AG04450 (cell line): Measurements from ENCODE around the gene CD1D. TPM values are rescaled to one million over a fixed set of nuclear protein-coding genes. Genes with fewer than 3 reads are reported as not detected.

Experiments
- CTCF ChIA-PET: fragments of 300-600, 350-600 bp; formaldehyde crosslinking; extraction: SDS; loops from one replicate; lab custom pipeline; 2022; ENCODE audit warnings: antibody characterized with exemption, inconsistent platforms; lab: Charles Lee
- POLR2A ChIA-PET: fragments of 350-600 bp; formaldehyde crosslinking; extraction: SDS; loops from one replicate; lab custom pipeline; 2021; ENCODE audit warnings: antibody characterized with exemption, inconsistent platforms; lab: Yijun Ruan, JAX
- DNase-seq: peaks from one replicate; pipeline ENCODE4 v3.0.0-alpha.2; 2011; ENCODE audit warnings: low read depth, low spot score
- H3K27ac ChIP-seq: one replicate; pipeline ENCODE4 v1.5.1; 2012; ENCODE audit warnings: low read depth, low read length, control low read depth
- H3K27me3 ChIP-seq: one replicate; pipeline ENCODE4 v1.6.0; 2012; ENCODE audit warnings: low read length; ENCODE audit not compliant: control insufficient read depth, insufficient read depth
- H3K4me3 ChIP-seq: 2 replicates; pipeline ENCODE4 v1.5.1; 2011; ENCODE audit warnings: mild to moderate bottlenecking, low read depth, low read length, control low read depth
- H3K9me3 ChIP-seq: 2 replicates; pipeline ENCODE4 v1.5.1; 2012; ENCODE audit warnings: low read length; ENCODE audit not compliant: control insufficient read depth, insufficient read depth
- polyA plus RNA-seq: library from polyadenylated mRNA; depleted of rRNA; stranded (reverse); fragments of >200 nt; gene quantifications from 2 replicates; pipeline ENCODE4 v1.2.3, GENCODE V29; 2011
- TF ChIP-seq, protein P1 (sequence below): IDR thresholded peaks from 2 replicates; pipeline ENCODE4 v1.5.1; 2011; ENCODE audit warnings: low read depth, low read length, control low read depth, inconsistent platforms

Gene CD1D
- polyA plus RNA-seq, 1 experiment, result not detected

- no peak for DNase-seq
- CTCF ChIA-PET, result interaction anchor here (0.6 kb wide), 1 partner anchor 24 kb away, joined by 3 read pairs; no protein-coding TSS in a partner anchor
- H3K9me3 ChIP-seq, result no peaks in the 10 kb centered on the region; the same call in 1 of the 2 replicates
- H3K4me3 ChIP-seq, result no peak overlapping the region
- TF ChIP-seq, protein P1, sequence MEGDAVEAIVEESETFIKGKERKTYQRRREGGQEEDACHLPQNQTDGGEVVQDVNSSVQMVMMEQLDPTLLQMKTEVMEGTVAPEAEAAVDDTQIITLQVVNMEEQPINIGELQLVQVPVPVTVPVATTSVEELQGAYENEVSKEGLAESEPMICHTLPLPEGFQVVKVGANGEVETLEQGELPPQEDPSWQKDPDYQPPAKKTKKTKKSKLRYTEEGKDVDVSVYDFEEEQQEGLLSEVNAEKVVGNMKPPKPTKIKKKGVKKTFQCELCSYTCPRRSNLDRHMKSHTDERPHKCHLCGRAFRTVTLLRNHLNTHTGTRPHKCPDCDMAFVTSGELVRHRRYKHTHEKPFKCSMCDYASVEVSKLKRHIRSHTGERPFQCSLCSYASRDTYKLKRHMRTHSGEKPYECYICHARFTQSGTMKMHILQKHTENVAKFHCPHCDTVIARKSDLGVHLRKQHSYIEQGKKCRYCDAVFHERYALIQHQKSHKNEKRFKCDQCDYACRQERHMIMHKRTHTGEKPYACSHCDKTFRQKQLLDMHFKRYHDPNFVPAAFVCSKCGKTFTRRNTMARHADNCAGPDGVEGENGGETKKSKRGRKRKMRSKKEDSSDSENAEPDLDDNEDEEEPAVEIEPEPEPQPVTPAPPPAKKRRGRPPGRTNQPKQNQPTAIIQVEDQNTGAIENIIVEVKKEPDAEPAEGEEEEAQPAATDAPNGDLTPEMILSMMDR, result no peak
- POLR2A ChIA-PET, result no interaction called here
- H3K27me3 ChIP-seq, result peaks cover 44% of the 10 kb centered on the region
- H3K27ac ChIP-seq, result no peak overlapping the region
Measured at GRCh38 chr1:158179301-158180041, 1.2 kb upstream of the CD1D start.

- Histone ChIP-seq H3K27ac (no peak overlapping the region), H3K4me3 (no peak overlapping the region), H3K27me3 (peaks cover 43% of the 10 kb centered on the region), H3K9me3 (no peaks in the 10 kb centered on the region; the same call in 1 of the 2 replicates)
- CTCF ChIA-PET, result no interaction called here
- TF ChIP-seq, protein P1, result no peak
- no peak for DNase-seq
- POLR2A ChIA-PET, result no interaction called here
Measured at GRCh38 chr1:158181577-158181922, 855 bp downstream of the CD1D start.

- Histone ChIP-seq H3K9me3 (no peaks in the 10 kb centered on the region; the same call in 1 of the 2 replicates), H3K27ac (no peak overlapping the region), H3K4me3 (no peak overlapping the region), H3K27me3 (peaks cover 30% of the 10 kb centered on the region)
- ChIA-PET POLR2A (no interaction called here), CTCF (interaction anchor here (4.6 kb wide), 1 partner anchor 18 kb away, joined by 22 read pairs; no protein-coding TSS in a partner anchor)
- no peak for DNase-seq
- TF ChIP-seq, protein P1, result no peak
Measured at GRCh38 chr1:158185770-158186169, 5.1 kb downstream of the CD1D start.

DNA sequence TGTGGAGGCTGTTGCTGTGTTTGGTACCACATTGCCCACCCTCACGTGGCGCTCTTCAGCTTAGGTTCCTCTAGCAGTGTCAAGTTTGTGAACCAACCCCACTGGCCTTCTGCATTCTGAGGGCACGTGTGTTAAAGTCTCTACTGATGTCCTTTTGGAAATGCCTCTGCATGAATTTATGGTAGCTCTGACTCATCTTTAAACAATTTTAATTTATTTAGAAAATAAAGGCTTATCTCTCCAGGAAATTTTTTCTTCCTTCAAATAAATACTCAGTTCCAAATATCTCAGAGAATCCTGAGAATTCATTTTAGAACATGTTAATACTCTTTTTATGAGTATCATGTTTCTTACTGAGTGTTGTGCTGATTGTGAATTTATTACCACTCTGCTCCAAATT lies 5.5 kb downstream of the CD1D start:
- no peak overlapping the region for H3K4me3 ChIP-seq
- ChIA-PET POLR2A (no interaction called here), CTCF (interaction anchor here (4.6 kb wide), 1 partner anchor 17 kb away, joined by 22 read pairs; no protein-coding TSS in a partner anchor)
- H3K27me3 ChIP-seq, result peaks cover 26% of the 10 kb centered on the region
- H3K9me3 ChIP-seq, result no peaks in the 10 kb centered on the region; the same call in 1 of the 2 replicates
- no peak overlapping the region for H3K27ac ChIP-seq
- TF ChIP-seq, protein P1, result no peak
- no peak for DNase-seq

DNA sequence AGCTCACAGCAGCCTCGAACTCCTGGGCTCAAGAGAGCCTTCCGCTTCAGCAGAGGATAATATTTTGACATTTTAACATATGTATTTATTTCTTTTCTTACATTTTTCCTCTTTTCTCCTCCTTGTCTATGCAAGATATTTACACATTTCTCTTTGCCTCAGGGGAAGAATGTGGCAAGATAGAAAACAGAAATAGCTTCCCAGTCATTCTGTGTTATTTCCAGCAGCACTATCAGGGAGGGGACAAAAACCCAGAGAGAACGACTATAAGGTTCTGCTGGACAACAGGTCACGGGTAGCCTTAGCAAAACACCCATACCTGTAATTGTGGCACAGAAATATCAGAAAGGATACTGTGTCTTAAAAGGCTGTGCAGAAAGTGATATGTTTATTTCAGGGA lies 7.9 kb downstream of the CD1D start:
- no peak for DNase-seq
- no peak overlapping the region for H3K27ac ChIP-seq
- ChIA-PET CTCF (interaction anchor here (4.6 kb wide), 1 partner anchor 15 kb away, joined by 22 read pairs; no protein-coding TSS in a partner anchor), POLR2A (no interaction called here)
- no peak overlapping the region for H3K4me3 ChIP-seq
- H3K27me3 ChIP-seq, result peaks cover 7% of the 10 kb centered on the region
- H3K9me3 ChIP-seq, result no peaks in the 10 kb centered on the region
- TF ChIP-seq, protein P1, result no peak
